HG03060 (cell line): ENCODE results near the gene CCDC54.

Source experiments
- ATAC-seq: cut with Tn5 transposase; IDR thresholded peaks from one replicate; pipeline ENCODE4 v1.9.1; 2021; ENCODE audit warnings: low read depth, moderate number of reproducible peaks; ENCODE audit not compliant: unreplicated experiment

The CCDC54 gene

DNA sequence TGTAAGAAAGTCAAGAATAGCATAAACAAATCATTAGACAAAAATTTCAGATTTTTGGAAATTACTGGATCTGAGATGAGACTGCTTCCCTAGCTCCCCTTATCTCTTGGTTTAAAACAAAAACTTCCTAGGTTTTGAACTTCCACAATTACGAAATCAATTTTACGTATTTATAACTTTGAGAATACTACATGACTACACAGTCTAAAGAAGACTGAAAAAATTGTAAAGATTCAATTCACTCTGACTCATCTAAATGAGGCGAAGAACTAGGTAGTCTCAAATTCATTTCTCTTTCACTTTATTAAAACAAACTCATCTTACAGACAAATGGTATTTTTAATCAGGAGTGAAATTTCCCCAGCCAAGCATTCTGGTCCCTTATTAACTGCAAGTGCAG lies 10.3 kb downstream of the CCDC54 start:
- ATAC-seq: no peak

DNA sequence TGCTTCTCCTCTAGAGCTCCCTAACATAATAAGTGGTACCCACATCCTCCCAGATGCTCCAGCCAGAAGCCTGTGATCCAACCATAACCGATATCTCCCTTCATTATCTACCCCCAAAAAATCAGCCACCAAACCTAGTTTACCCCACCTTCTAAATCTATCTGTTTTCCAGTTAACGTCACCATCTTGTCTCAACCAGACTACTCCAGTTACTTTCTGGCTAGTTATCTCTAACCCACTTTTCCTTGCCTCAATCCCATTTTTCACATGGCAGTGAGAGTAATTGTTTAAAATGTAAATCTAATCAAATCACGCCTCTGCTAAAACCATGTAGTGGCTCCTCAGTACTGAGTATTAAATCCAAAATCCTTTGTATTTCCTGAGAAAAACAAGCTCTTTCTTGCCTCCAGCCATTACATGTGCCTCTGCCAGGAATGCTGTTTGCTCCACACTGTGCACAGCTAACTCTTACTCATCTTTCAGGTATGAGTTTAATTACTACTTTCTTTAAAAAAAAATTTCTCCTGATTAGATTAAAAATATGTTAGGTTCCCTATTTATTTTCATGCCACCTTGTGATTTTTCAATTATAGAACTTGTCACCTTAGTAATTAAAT lies 15.4 kb downstream of the CCDC54 start:
- no peak for ATAC-seq

DNA sequence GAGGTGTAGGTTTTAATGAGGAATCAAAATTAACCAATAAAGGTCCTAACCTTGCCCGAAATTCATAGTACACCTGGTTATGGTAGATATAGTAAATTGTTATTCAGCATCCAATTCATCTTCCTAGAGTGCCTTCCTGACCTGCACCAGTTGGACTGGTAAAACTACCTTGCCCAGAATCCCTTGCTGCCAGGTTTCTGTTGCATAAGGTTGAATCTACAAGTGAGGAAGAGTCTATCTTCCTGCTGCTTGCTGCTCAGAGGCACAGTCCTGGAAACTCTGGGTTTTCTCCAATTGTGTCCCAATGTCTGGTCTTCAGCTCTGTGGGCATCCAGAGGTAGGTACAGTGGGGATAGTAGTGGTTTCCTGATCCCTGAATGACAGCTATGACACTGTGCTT lies 17.3 kb downstream of the CCDC54 start:
- ATAC-seq: no peak

DNA sequence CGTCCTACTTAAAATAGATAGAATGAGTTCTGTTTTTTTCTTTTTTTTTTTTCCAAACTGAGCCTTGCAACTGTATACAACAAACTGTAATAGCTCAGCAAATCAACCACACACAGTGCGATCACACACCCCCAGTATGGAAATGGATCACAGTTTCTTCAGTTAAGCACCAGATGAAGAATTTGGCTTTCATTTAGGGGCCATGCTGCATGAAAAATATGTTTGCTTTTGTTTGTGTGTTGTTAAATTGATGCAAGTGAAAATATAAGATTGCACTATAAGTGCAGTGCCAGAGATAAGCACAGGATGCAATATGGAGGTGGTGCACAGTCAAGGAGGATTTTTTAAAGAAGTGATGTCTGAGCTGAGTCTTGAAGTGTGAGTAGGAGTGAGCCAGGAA lies 17.8 kb downstream of the CCDC54 start:
- no peak for ATAC-seq

DNA sequence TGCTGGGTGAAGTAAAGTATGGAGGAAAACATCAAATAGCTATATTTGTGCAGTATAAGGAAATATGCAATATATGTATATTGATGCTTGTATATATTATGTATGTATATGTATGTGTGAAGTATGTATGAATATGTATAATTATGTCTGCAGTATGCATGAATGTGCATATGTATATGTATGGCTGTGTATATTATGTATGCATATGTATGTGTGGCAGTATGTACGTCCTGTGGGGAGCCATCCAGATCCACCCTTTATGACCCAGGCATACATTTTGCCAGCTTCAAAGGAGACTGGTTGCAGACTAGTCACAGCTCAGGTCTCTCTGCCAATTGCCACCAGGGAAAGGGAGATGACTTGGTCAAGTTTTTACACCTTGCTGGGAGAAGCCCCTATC lies 24.1 kb downstream of the CCDC54 start:
- ATAC-seq: no peak

DNA sequence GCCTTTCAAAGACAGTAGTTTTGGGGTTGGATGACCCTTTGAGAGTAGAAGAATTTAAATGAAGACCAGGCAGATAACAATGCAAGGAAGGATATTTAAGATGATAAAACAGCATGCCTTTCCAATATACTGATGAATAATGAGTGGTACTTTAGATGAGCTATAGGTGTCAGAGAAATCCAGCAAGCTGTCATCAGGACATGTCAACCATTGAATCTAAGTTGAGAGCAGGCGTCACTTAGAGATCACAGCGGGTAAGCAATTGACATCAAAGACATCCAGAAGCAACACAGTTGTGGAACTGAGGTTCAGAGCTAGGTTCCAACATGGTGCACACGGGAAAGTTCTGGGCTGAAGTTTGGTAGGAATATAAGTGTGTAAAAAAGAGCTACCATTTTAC lies 25.0 kb downstream of the CCDC54 start:
- no peak for ATAC-seq

DNA sequence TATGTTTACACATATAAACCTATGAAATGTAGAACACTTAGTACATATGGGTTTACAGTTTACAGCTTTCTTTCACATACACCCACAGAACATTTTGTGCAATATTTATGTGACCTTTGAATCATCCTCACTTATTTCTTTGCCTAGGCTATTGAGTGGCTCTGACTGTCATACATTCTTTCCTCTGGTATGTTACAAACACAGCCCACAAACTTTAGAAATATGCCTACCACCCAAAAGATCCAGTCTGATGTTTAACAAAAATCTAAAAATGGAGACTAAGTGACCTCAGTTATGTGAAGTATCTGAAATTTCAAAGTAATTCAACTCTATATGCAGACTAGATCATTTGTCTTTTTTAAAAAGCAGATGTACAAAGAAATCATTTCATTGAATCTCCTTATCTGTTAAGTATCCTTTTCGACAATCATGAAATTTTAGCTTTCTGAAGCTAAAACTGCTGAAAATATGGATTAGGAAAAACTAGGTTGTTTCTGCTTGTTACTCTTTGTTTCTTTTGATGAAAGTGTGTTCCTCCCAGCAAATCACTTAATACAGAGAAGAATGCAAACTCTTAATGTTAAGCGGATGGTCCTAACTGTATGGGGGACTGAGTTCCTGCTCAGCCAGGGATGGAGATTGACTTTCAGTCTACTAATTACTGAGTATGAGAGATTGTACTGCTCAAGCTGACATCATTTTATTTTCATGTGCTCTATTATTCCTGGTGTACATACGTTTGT lies 27.7 kb downstream of the CCDC54 start:
- ATAC-seq: no peak

DNA sequence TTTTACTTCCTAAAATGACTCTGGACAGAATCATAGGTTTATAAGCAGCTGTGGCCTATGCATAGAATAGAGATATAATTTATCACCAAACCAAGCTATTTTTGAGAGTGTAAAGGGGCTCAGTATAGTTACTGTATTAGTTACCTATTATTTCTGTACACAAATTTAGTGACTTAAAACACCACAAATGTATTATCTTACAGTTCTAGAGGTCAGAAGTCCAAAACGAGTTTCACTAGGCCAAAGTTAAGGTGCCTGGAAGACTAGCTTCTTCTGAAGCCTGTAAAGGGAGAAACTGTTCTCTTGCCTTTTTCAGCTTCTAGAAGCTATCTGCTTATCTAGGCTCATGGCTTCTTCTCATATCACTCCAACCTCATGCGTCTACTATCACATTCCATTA lies 30.1 kb downstream of the CCDC54 start:
- no peak for ATAC-seq

DNA sequence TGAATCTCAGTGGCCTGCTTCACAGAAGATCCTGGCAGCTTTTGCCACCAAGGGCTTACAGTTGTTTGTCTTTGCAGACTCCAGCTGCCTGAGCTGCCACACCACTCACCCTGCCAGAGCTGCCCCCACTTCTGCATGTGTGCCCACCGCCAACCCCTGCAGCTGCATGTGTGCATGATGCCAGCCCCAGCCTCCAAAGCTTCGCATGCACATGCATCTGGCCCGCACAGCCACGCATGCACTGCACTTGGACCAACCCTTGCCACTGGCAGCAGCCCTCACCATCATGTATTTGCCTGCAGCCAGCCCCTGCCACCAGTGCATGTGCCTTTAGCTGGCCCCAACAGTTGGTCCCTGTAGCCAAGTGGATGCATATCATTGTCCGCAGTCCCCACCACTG lies 31.3 kb downstream of the CCDC54 start:
- ATAC-seq: no peak

DNA sequence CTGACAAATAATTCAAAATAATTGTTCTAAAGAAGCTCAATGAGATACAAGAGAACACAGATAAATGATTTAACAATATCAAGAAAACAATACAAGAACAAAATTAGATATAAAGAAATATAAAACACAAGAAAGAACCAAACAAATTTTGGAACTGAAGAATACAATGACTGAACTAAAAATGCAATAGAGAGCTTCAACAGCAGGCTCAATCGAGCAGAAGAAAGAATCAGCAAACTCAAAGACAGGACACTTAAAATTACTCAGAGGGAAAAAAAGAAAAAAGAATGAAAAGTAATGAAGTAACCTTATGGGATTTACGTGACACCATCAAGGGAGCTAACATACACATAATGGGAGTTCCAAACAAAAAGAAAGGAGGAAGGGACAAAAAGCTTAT lies 32.1 kb downstream of the CCDC54 start:
- ATAC-seq: no peak

DNA sequence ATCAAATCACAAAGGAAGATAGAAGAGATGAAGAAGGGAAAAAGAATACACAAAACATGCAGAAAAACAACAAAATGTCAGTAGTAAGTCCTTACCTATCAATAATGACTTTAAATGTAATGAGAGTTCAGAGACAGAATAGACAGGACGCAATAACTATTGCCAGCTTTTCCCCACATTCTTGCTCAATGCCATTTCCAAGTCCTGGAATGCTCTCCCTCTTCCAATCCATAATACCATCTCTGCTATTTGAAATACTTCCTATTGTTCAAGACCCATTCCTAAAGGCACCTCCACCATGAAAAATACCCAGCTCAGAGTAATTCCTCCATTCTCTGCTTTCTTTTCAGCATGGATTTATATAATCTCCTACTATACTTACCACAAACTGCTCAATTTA lies 33.4 kb downstream of the CCDC54 start:
- no peak for ATAC-seq

DNA sequence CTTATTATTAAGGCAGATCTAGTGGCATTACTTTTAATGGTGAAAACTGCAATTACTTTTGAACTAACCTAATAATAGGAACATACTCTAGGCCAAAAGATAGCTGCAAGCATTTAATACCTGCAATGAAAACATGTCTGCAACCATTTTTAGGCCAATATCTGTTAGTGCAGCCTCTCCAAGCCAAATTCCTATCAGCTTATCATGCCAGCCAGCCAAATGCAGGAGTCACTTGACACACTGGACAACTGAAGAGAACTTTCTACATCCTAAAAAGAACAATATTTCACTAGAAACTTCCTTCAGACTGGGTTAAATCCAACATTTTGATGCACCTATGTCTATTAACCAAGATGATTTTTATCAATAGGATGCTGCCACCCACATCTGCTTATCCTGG lies 33.8 kb downstream of the CCDC54 start:
- ATAC-seq: no peak

DNA sequence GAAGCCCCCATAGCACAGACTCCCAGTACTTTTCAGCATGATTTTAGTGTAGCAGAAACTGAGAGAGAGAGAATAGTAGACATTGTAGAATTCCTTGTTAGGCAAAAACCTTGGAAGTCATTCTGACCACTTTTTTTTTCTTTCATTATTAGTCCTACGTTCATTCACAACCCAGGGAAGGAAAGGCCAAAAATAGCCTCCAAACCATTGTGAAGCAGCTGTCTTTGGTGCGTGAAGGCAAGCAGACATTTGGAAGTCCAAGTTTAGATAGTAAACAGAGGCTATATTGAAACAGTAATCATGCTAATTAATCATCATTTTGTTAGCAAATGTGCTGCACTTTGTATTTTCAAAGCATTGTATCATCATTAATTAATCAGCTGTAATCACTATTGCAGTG lies 34.5 kb downstream of the CCDC54 start:
- no peak for ATAC-seq

DNA sequence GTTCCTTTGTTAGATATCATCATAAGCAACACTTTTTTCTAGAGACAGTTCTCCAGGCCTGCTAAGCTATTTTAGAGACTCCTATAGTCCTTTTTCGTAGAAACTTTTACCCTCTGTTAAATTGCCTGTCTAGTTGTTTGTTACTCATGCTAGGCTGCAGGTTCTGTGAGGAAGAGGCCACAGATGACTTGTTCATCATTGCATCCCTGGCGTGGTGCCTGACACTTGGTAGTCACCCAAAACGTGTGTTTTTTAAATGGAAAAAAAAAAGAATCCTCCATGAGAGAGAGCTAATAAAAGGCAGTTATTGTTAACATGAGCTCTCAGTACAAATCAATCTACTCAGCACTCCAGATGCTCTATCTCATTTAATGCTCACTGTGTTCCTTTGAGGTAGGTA lies 35.1 kb downstream of the CCDC54 start:
- no peak for ATAC-seq

DNA sequence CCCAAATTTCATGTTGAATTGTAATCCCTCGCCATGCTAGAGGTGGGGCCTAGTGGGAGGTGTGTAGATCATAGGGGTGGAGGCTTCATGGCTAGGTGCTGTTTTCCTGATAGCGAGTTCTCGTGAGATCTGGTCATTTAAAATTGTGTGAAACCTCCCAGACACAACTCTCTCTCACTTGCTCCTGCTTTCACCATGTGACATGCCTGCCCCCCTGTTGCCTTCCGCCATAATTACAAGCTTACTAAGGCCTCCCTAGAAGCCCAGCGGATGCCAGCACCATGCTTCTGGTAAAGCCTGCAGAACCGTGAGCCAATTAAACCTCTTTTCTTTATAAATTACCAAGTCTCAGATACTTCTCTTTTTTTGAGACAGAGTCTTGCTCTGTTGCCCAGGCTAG lies 36.0 kb downstream of the CCDC54 start:
- no peak for ATAC-seq

DNA sequence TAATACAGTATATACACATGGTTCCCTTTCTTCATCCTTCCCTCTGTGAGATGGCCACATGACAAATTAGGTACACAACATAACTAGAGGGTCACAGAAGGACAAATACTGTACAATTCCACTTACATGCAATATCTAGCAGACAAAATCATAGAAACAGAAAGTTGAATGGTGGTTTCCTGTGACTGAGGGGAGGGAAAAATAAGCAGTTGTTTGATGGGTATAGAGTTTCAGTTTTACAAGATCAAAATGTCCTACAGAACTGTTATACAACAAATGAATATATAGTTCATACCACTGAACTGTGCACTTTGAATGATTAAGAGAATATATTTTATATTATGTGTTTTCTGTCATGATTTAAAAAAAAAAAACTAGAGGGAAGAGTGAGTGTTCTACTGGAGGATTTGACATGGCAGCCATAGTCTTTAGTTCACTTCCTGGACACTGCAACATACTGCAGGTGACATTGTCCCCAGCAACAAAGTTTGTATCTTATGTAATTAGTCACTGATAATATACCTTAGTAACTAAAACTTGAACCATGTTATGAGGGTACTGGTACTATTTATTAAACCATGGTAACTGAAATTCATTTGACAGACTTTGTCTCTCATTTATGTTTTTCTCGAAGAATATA lies 37.2 kb downstream of the CCDC54 start:
- peak; percentile 65 for ATAC-seq

DNA sequence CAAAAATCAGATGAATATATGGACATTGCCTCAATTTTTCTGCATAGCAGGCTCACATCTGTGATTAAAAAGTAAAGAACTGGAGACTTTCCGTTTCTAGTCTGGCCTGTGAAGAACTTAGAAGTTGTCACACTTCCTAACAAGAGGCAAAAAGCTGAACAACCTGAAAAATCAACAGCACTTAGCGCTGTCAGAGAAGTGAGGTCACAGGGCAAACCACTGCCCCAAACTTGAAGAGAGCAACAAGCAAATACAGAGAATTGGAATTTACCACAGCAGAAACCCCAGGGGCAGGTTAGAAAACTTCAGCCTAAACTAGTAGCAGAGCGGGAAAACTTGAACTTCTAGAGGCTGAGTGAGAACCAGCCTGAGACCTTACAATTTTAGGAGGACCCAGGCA lies 38.9 kb downstream of the CCDC54 start:
- no peak for ATAC-seq

DNA sequence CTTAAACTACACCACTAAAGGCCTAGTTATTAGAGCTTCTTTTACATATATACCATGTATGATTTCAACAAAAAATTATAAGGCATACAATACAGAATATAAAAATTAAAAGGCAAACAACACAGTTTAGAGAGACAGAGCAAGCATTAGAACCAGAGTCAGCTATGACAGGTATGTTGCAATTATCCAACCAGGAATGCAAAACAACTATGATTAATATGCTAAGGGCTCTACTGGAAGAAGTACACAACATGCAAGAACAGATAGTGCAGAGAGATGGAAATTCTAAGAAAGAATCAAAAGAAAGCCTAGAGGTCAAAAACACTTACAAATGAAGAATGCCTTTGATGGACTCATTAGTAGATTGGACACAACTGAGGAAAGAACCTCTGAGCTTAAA lies 39.6 kb downstream of the CCDC54 start:
- ATAC-seq: no peak

DNA sequence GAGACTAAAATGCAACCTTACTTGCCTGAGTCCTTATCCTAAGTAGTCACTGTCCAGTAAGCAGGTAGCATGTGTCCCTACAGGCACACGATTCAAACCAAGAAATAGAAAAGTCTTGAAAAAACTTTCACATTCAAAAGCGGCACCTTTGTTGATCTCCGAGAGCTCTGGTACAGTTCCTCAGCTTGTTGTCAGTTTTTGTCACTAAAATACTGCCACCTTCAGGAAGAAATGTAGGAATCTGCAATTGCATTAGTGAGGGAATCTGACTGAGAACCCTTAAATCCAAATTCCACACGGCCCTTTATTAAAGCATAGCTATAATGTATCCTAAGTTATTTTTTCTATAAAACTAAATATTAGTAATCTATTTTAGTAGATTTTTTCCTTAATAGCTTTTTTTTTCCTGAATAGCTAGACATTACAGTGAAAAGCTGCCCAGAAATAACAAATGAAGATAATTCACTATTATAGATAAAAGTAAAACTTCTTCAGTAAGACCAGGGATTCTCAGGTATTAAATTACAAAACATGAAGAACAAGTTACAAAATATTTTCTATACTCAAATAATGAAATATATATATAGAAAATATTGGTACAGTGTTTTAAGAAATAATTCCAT lies 44.0 kb downstream of the CCDC54 start:
- ATAC-seq: no peak

DNA sequence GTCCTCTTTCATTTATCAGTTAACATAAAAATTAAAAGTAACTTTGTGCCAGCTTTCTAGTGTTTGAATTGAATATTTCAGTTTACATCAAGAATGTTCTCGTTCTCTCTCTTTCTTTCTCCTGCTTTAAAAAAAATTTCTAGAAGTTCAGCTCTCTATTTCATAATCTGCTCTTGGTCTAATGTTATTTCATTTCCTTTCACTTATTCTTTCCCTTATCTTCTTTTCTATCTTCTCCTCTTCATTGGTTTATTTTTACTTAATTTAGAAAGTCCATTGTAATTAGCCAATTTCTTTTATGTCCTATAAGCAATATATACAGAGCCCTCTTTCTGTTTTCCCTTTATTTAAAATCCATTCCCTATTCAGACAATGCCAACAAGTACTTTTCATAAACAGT lies 44.6 kb downstream of the CCDC54 start:
- no peak for ATAC-seq

DNA sequence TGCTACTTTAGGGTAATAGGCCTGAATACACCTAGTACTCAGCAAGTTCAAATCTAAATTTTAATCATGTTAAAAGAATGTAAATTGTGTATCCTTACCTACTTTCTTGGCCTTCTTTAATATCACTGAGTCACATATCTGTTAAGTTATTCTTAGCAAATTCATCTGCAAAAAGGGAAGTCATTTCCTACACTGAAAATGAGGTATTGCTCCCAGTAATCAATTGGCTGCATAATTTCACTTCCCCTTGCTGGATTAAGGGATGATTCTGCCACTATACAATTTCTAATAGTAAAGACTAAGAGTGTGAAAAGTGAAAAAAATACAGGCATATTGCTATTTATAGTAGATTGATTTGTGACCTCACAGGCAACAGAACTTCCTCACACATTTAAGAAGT lies 47.8 kb downstream of the CCDC54 start:
- ATAC-seq: no peak

DNA sequence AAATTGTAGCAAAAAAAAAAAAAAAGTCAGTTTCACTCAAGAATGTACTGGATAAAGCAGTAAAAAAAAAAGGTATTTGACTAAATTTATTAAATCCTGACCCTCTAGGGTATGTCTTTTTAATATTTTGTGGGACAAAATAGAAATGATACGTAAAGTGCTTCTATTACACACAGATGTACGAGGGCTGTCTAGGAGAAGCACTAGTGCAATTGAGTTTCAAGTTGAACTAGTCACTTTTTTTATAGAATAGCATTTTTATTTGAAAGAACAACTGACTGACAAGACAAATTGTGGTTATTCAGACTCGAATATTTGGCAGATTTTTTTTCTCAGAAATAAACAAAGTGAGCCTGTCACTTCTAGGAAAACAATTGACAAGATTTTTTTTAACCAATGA lies 49.0 kb downstream of the CCDC54 start:
- no peak for ATAC-seq
